NCI-H345 (cell line): ENCODE results near the gene MB21D2.
"Not testable (repeated sequence)": the region's sequence is repeated elsewhere in the genome, so short reads cannot be mapped to it uniquely, and the experiment has no call there.

ENCODE experiments used
- DNase-seq: peaks from one replicate; lab custom pipeline; 2025; lab: John Stamatoyannopoulos, UW

The MB21D2 gene

DNA sequence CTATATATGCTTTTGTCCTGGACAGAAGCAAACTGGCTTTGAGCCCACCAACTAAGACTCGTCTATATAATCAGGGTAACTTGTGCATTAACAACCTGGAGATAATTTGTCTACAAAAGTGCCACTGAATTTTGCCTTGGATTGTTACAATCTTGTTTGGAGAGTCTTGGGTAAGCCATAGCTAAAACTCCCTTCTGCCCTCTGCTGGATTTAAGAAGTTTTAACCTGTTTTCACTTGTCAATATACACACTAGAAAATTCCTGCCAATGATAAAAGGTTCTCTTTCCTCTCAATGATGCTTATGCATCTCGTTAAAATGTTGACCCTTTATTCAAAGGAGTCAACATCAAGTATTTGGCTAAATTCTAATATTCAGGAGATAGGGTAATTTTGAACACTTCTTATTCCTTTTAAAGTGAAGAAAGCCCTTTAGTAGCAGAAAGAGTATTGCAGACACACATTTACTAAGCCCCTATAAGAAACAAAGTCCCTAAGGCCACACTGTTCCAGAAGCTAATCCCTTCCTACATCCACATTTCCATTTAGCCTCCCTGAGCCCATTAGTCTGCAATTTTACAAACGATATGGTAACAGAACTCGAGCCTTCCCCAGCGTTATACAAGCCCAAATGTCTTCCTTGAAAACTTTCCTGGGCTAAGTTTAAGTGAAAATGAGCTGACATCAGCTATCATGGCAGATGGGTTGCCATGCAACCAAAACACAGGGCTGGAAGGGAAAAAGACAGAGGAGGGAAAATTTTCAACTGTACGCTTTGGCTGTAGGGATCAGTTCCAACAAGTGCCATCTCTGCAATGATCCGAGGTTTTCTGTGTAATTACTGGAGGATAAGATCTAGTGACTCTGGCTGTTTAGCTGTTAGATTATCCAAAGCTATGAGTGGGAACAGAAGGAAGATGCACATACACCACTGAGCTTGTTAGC lies 114.4 kb downstream of the MB21D2 start:
- peak; percentile 59 for DNase-seq

DNA sequence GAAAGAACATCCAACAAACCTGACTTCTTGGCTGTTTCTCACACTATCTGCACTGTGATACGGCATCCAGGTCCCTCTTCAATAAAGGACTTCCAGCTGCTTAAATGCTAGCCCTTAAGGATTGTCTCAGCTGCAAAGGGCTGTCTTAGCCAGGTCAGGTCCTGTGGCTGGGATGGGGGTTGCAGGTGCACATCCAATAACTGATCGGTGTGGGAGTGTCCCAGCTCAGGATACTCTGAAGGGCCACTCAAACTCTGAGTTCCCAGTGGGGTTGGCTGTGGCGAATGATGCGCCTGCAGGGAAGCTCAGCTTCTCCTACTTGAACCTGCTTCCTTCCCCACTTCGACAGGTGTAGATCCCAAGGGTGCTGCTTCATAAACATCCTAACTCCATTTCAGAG lies 115.7 kb downstream of the MB21D2 start:
- DNase-seq = no peak

DNA sequence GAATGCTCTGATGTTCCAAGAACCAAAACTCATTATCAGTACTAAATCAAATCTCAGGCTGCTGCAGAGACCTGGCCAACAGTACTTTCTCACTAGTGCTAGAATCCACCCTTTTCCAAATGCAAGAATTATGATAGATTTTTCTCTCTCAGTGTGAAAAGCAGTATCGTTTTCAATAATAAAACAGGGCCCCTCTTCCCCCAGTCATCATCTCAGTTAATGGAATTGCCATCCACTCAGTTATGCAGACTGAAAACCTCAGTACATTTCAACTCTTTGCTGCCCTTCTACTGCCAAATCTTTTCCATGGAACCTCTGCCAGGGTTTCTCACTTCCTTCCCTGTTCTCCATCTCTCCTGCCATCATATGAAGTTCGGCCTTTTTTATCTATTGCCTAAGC lies 117.9 kb downstream of the MB21D2 start:
- no peak for DNase-seq

DNA sequence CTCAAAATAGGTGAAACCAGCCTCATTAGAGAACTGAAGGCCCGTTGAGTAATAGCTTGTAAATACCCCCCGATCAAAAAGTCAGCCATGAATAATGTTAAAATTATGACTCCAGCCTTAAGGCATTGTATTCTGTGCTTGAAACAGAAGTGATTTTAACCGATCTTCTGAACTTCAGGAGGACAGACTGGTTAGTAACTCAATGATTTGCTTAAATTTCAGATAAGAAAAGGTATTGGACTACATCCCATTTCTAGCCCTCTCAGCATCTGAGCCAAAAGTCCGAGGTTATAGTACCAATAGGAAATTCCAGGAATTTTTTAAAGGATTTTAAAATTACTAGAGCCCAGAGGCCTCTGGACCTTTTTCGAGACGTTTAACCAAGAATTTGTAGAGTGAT lies 122.6 kb downstream of the MB21D2 start:
- DNase-seq = no peak

DNA sequence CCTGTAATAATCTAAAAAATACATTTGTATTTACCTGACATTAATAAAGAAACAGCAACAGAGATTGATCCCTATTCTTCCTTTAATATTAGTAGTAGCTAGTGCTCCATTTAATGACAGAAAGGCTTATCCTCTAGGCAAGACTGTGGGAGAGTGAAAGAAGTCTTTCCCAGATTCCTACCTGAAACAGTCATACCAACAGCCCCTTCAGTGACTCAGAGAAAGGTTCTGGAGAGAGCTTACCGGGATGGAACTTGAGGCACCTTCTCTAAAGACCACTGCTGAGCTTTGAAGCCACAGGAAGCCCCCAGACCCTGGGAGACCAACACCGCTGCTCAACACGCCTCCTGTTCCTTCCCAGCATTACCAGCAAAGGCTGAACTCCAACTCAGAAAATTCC lies 123.4 kb downstream of the MB21D2 start:
- no peak for DNase-seq

DNA sequence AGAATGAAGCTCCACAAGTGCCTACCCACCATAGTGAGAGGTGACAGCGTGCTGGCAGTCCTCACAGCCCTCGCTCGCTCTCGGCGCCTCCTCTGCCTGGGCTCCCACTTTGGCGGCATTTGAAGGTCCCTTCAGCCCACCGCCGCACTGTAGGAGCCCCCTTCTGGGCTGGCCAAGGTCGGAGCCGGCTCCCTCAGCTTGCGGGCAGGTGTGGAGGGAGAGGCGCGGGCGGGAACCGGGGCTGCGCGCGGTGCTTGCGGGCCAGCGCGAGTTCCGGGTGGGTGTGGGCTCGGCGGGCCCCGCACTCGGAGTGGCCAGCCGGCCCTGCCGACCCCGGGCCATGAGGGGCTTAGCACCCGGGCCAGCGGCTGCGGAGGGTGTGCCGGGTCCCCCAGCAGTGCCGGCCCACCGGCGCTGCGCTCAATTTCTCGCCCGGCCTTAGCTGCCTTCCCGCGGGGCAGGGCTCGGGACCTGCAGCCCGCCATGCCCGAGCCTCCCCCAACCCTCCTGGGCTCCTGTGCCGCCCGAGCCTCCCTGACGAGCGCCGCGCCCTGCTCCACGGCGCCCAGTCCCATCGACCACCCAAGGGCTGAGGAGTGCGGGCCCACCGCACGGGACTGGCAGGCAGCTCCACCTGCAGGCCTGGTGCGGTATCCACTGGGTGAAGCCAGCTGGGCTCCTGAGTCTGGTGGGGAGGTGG lies 128.7 kb downstream of the MB21D2 start:
- not testable (repeated sequence) for DNase-seq

DNA sequence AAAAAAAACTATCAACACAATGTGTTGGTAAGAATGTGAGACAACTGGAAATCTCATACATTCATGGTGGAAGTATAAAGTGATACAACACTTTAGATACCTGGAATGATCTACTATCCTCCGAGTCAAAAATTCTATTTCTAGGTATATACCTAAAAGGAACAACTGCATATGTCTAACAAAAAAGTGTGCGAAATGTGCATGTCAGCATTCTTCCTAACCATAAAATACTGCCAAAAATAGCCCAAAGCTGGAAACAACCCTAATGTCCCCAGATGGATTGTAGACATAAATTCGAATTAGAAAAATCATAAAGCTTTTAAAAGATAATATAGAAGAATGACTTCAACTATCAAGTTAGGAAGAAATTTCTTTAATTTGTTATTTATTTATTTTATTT lies 139.1 kb downstream of the MB21D2 start:
- no peak for DNase-seq

DNA sequence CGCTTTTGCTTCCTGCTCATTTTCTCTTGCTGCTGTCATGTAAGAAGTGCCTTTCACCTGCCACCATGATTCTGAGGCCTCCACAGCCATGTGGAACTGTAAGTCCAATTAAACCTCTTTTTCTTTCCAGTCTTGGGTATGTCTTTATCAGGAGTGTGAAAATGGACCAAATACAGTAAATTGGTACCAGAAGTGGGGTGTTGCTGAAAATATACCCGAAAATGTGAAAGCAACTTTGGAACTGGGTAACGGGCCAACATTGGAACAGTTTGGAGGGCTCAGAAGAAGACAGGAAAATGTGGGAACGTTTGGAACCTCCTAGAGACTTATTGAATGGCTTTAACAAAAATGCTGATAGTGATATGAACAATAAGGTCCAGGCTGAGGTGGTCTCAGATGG lies 143.3 kb downstream of the MB21D2 start:
- DNase-seq = not testable (repeated sequence)

DNA sequence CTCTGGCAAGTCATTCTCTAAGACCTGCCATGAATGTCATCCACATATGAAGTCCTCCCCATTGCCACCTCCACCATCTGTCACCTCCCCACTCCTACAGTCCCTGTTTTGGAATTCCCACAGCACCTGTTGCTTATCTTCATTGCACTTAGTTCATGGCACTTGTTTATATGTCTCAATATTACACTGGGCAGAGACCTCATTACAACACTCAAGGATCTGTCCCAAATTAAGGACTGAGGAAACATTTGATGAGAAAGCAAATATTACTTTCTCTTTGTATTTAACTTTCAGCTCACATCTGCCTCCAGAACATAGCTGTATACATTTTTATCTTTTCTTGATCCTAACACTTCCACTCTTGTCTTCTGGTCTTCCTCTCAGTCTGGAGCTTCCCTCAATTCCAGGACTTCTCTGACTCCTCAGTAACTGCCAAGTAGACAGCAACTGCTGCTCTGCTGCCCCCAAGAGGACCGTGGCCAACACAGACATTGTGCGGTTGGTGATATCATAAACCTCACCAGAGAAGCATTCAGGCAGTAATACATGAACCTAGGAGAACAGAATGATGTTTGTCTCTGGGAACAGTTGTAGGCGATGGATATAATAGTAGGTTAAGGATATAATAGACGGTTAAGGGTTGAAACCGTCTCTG lies 145.3 kb downstream of the MB21D2 start:
- peak; percentile 61 for DNase-seq

DNA sequence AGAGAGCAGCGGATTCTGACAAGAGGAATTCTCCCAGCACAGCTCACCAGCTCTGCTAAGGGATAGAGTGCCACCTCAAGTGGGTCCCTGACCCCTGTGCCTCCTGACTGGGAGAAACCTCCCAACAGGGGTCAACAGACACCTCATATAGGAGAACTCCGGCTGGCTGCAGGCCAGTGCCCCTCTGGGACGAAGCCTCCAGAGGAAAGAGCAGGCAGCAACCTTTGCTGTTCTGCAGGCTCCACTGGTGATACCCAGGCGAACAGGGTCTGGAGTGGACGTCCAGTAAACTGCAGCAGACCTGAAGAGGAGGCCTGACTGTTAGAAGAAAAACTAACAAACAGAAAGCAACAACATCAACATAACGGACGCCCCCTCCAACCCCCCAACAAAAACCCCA lies 159.0 kb downstream of the MB21D2 start:
- DNase-seq = no peak

DNA sequence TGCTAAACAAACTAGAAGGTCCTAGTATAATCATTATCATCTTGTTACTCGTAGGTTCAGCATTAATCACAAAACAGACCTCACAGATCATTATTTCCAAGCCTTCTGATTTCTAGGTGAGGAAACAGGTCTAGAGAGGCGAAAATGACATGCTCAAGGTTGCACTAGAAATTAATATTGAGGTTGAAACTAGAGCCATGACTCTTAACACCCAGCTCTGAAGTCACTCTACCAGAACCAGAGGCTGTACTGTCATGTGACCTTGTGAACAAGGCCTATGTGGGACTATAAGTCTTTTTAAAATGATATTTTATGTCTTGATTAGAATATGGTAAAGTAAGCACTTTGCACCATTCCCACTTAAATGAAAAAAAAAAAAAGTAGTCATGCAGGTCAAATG lies 166.5 kb downstream of the MB21D2 start:
- DNase-seq = no peak

DNA sequence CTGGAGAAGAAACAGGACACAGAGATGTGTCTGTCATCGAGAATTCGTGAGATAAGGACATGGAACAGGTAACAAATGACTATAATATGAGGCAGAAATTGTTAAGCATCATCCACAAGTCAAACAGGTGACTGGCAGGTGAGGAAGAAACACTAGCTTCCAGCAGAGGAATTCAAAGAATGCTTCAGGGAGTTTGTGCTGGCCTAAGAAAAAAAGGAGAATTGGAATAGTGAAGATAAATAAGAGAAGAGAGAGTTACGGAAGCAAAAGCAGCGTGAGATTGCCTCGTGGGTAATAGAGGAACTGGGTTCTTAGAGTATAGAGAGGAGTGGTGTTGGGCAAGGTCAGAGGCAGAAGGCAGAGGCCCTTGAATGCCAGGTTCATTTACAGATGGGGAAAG lies 167.5 kb downstream of the MB21D2 start:
- no peak for DNase-seq

DNA sequence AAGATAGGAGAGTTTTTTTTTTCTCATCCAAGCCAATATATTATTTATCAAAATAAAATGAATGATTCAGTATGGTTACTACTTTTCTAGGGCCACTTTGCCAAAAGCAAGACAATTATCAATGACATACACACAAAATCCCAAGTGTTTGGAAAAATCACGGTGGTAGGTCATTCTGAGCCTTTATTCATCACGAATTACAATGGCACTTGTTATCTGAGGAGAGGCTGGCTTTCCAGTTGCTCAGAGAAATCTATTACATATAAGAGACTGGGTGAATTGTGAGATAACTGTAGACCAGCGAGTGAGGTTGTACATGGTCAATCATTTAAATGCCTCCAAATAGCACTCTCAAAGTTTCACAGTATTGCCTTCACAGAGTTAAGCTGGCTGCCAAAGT lies 169.9 kb downstream of the MB21D2 start:
- no peak for DNase-seq

DNA sequence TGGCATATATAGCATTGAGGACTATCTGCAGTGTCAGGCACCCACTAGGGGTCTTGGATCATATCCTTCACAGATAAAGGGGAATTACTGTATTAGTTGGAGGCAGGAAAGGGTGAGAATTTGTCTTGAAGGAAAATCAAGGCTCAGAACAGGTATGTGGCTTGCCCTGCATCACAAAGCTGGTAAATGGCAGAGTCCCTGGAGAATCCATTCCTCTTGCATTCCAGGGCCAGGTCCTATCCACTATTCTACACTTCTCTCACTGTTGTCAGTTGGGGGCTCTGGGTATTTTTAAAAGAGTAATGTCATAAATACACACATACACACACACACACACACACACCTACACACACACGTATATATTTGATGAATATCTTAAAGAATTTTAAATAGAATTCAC lies 170.5 kb downstream of the MB21D2 start:
- no peak for DNase-seq
